Measurements from ENCODE around the gene SPDYE8.
"Not testable (repeated sequence)": the region's sequence is repeated elsewhere in the genome, so short reads cannot be mapped to it uniquely, and the experiment has no call there.

DNA sequence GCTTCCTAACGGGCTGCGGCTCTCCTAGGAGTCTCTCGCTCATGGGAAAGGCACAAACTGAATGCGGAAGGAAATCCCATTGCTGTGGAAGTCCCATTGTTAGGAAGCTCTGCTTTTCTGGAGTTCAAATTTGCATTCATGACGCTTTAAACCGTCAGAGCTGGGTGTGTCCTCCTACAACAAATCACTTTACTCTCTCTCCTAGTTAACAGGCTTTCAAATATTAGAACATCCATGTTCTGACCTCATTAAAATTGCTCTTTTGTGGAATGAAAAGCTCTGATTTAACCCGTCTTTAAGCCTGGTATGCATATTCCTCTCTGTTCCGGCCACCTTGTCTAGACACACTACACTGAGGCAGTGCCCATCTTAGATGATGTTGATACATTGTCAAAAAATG, at the start of gene SPDYE8:
- not testable (repeated sequence) for TF ChIP-seq POLR2A, CTCF (IDR thresholded peaks at IDR 0.05)

Measured in Peyer's patch (tissue), 4 donors.